Measurements from ENCODE around the gene RHOB.

RHOB gene

DNA sequence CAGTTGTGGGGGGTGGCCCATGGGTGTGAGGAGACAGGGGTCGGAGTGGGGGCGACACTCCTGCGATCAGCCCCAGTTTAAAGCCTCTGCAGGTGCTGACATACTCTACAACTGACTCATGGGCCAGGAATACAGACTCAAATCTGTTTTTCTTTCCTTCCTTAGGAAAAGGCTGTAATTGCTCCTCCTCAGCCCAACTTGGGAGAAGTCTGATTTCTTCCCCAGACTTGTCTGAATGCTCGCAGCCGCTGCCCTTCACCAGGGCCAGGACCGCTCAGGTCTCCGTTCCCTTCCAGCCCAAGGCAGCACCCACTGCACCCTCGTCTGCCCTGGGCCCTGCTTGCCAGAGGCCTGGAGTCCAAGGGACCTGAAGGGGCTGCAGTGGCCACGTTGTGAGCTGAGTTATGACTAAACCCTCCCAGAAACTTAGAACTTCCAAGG is 41.3 kb downstream of the RHOB start:
- TF ChIP-seq POLR2AphosphoS5 (IDR thresholded peaks at IDR 0.05; ENCODE audit: low read depth, low read length), result no peak
- no peak for TF ChIP-seq TAF1 (IDR thresholded peaks at IDR 0.05; ENCODE audit: borderline replicate concordance, insufficient read depth, low read length)
- no peak for TF ChIP-seq FOXP2 (optimal IDR thresholded peaks at IDR 0.05; ENCODE audit: borderline replicate concordance, extremely low read depth, extremely low read length, insufficient read depth)
- TF ChIP-seq, protein P1, sequence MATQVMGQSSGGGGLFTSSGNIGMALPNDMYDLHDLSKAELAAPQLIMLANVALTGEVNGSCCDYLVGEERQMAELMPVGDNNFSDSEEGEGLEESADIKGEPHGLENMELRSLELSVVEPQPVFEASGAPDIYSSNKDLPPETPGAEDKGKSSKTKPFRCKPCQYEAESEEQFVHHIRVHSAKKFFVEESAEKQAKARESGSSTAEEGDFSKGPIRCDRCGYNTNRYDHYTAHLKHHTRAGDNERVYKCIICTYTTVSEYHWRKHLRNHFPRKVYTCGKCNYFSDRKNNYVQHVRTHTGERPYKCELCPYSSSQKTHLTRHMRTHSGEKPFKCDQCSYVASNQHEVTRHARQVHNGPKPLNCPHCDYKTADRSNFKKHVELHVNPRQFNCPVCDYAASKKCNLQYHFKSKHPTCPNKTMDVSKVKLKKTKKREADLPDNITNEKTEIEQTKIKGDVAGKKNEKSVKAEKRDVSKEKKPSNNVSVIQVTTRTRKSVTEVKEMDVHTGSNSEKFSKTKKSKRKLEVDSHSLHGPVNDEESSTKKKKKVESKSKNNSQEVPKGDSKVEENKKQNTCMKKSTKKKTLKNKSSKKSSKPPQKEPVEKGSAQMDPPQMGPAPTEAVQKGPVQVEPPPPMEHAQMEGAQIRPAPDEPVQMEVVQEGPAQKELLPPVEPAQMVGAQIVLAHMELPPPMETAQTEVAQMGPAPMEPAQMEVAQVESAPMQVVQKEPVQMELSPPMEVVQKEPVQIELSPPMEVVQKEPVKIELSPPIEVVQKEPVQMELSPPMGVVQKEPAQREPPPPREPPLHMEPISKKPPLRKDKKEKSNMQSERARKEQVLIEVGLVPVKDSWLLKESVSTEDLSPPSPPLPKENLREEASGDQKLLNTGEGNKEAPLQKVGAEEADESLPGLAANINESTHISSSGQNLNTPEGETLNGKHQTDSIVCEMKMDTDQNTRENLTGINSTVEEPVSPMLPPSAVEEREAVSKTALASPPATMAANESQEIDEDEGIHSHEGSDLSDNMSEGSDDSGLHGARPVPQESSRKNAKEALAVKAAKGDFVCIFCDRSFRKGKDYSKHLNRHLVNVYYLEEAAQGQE (IDR thresholded peaks at IDR 0.05; ENCODE audit: insufficient read depth in 1 of 2, low read depth in 2 of 2, low read length in 2 of 2), result no peak
- no peak for TF ChIP-seq SIN3A (IDR thresholded peaks at IDR 0.05; ENCODE audit: borderline replicate concordance, insufficient read depth, low read length)

DNA sequence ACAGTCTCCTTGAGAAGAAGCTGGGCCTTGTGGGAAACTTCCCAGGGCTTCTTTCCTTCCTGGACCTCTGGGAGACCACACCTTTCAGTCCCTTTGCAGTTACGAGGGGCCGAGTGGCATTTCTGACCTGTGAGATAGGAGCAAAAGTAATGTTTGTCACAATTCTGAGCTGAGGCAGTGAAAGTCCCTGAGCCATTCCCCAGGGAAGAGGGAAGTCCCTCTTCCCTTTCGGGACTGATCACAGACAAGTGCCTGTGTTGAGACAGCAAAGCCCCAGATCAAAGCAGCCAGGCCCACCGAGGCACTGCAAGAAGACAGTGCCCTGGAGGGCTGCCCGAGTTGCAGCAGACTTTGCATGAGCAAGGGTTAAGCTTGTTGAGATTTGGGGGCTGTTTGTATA is 41.9 kb downstream of the RHOB start:
- TF ChIP-seq SIN3A (IDR thresholded peaks at IDR 0.05; ENCODE audit: borderline replicate concordance, insufficient read depth, low read length) (no peak), TAF1 (IDR thresholded peaks at IDR 0.05; ENCODE audit: borderline replicate concordance, insufficient read depth, low read length) (no peak), POLR2AphosphoS5 (IDR thresholded peaks at IDR 0.05; ENCODE audit: low read depth, low read length) (no peak), FOXP2 (optimal IDR thresholded peaks at IDR 0.05; ENCODE audit: borderline replicate concordance, extremely low read depth, extremely low read length, insufficient read depth) (no peak)
- TF ChIP-seq, protein P1 (IDR thresholded peaks at IDR 0.05; ENCODE audit: insufficient read depth in 1 of 2, low read depth in 2 of 2, low read length in 2 of 2), result no peak

DNA sequence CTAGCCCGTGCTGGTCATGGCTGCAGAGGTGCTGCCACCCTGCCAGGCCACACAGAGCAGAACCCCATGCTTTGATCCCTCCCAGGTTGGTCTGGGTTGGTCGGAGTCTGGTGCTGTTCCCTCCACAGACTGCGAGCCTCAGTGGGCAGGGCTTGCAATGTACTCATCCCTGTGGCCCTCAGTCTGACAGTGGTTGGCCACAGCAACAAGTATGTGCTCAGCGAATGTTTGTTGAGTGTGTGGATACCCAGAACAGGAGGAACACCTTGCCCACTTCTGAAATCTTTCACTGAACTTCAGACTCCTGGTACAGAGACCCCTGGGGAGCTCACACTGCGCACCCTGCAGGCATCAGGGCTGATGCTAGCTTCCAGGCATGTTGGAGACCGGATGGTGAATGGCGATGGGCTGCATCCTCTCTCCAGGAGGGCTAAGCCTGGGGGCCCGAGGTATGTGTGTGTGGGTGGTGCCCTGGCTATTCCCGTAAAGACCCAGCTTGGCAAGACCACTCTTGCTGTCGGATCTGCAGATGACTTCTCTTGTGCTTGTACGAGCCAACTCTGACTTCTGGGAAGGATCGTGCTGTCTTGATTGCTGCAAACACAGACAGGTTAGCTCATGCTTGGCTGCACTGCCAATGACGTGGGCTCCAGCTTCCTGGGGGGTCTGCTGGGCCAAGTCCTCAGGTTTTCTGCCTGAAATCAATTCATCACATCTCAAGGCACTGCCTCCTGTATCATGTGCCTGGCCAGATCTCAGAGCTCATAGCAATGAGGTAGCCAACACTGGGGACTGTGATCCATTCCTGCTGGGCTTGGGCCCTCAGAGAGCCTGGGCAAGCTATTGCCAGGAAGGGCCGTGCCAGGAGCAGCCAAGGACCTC is 43.7 kb downstream of the RHOB start:
- no peak for TF ChIP-seq POLR2AphosphoS5 (IDR thresholded peaks at IDR 0.05; ENCODE audit: low read depth, low read length)
- TF ChIP-seq TAF1 (IDR thresholded peaks at IDR 0.05; ENCODE audit: borderline replicate concordance, insufficient read depth, low read length), result no peak
- no peak for TF ChIP-seq SIN3A (IDR thresholded peaks at IDR 0.05; ENCODE audit: borderline replicate concordance, insufficient read depth, low read length)

DNA sequence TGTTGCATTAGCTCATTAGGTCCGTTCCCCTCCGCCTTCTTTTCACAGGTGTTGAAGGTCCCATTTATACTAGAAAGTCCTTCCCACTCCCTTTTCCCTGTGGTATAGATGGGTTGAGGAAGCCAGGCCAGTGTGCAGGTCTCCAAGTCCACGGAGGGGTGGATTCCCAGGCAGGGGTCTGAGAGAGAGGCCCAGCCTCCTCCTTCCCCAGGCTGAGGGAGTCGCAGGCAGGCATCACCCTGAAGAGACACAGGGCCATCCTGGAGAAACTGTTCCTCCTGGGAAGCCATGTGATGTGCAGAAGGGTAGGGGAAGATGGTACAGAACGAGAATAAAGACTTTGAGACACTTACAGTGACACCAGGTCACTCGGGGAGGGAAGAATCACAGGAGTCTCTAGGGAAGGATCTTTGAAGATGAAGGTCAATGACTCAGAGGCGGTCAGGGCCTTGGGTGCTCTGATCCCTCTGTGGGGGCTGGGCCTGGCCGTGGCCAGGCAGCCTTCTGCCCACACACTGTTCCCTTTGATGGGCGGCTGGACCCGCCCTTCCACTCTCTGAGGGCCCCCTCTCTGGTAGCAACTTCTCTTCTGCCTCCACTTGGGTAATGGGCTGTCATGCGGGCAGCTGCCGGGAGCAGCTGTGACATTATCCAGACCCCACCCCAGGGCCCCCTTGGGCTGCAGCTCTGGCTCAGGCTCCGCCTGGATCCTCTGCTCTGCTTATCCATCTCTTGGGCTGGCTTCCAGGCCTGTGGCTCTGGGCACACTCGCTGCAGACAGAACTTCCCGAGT is 45.1 kb downstream of the RHOB start:
- TF ChIP-seq, protein P1 (IDR thresholded peaks at IDR 0.05; ENCODE audit: insufficient read depth in 1 of 2, low read depth in 2 of 2, low read length in 2 of 2), result no peak
- TF ChIP-seq TAF1 (IDR thresholded peaks at IDR 0.05; ENCODE audit: borderline replicate concordance, insufficient read depth, low read length) (no peak), FOXP2 (optimal IDR thresholded peaks at IDR 0.05; ENCODE audit: borderline replicate concordance, extremely low read depth, extremely low read length, insufficient read depth) (no peak)

DNA sequence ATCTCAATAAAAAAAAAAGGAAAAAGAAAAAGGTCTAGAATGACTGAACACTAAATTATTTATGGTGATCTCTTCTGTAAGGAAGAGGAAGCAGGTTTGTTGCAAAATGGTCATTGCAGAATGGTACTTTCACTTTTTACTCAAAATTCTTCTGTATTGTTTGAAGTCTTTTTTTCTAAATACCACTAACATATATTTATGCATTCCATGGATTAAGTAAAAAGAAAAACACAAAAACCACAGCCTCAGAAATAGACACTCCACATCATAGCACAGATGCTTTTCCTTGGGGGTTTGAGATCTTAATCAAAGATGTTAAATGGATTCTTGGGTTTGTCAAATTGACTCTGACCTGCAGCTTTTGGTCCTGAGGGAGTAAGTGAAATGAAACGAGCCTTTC is 47.4 kb downstream of the RHOB start:
- TF ChIP-seq POLR2AphosphoS5 (IDR thresholded peaks at IDR 0.05; ENCODE audit: low read depth, low read length) (no peak), SIN3A (IDR thresholded peaks at IDR 0.05; ENCODE audit: borderline replicate concordance, insufficient read depth, low read length) (no peak), FOXP2 (optimal IDR thresholded peaks at IDR 0.05; ENCODE audit: borderline replicate concordance, extremely low read depth, extremely low read length, insufficient read depth) (no peak), TAF1 (IDR thresholded peaks at IDR 0.05; ENCODE audit: borderline replicate concordance, insufficient read depth, low read length) (no peak)
- TF ChIP-seq, protein P1 (IDR thresholded peaks at IDR 0.05; ENCODE audit: insufficient read depth in 1 of 2, low read depth in 2 of 2, low read length in 2 of 2), result no peak

All from PFSK-1 (cell line).